Measurements from ENCODE around the gene TLK2. TPM values are rescaled to one million over a fixed set of nuclear protein-coding genes. Genes with fewer than 3 reads are reported as not detected.
"Not testable (repeated sequence)": the region's sequence is repeated elsewhere in the genome, so short reads cannot be mapped to it uniquely, and the experiment has no call there.

The TLK2 gene
- total RNA-seq, 1 experiment from 2014 or later: 29.4 TPM

DNA sequence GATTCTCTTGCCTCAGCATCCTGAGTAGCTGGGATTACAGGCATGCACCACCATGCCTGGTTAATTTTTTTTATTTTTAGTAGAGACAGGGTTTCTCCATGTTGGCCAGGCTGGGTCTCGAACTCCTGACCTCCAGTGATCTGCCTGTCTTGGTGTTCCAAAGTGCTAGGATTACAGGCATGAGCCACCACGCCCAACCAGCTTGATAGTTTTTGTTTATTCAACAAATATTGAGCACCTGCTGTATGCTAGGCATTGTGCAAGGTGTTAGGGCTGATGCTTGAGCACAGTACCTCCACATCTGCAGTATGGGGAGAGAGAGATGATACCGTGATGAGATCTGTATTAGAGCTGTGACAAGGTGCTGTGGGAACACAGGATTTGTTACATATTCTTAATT, 3.9 kb downstream of the TLK2 start:
- DNase-seq (ENCODE audit: low read depth): not testable (repeated sequence)

DNA sequence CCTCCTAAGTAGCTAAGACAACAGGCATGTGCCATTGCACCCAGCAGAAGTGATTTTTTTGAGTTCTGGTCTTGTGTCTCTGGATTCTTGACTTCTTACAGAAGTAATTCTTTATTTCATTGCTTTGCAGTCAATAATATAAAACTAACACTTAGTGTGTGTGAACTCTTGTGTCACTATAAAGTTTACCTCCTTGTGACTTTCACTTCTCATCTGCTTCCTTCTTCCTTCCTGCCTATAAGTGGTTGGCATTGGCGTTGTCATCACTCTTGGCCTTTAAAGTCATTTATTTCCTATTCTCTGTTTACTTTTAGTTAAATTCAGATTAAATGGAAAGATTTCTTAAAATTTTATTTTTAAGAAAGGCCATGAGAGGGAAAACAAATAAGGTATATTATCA, 12.4 kb downstream of the TLK2 start:
- DNase-seq (ENCODE audit: low read depth): not testable (repeated sequence)

DNA sequence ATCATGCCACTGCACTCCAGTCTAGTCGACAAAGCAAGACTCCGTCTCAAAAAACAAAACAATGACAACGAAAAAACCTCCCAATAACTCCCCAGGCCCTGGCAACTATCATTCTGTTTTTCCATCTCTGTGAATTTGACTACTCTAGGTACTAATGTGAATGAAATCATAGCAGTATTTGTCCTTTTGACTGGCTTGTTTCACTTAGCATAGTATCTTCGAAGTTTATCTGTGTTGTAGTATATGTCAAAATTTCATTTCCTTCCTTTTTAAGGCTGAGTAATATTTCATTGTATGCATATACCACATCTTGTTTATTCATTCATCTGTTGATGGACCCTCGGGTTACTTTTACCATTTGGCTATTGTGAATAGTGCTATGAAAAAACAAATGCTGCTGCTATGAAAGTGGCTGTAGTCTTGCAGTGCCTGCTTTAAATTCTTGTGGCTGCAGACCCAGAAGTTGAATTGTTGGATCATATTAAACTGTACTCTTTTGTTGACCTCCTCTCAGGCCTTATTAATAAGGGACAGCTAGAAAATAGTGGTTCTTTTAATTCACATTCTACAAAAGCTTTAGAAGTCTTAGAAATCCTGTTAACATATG, 14.5 kb downstream of the TLK2 start:
- DNase-seq (ENCODE audit: low read depth): not testable (repeated sequence)

DNA sequence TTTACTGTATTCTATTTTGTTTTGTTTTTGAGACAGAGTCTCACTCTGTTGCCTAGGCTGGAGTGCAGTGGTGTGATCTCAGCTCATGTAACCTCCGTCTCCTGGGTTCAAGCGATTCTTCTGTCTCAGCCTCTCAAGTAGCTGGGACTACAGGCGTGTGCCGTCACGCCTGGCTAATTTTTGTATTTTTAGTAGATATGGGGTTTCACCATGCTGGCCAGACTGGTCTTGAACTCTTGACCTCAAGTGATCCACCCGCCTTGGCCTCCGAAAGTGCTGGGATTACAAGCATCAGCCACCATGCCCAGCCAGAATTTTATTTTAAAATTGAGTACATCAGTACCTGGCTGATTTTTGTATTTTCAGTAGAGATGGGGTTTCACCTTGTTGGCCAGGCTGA, 15.4 kb downstream of the TLK2 start:
- not testable (repeated sequence) for DNase-seq (ENCODE audit: low read depth)

DNA sequence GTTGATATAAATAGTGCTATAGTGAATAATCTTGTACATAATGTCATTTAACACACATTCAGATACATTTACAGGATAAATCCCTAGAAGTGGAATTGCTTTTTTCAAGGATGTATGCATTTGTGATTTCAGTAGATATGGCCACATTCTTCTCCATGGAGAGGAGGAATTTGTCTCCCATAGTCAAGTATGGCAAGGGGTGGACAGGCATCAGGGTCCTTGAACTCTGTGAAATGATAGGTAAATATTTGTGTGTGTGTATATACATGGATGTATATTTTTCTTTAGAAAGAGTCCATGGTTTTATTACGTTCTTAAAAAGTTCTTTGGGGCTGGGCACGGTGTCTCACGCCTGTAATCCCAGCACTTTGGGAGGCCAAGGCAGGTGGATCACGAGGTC, 17.7 kb downstream of the TLK2 start:
- DNase-seq (ENCODE audit: low read depth): not testable (repeated sequence)

DNA sequence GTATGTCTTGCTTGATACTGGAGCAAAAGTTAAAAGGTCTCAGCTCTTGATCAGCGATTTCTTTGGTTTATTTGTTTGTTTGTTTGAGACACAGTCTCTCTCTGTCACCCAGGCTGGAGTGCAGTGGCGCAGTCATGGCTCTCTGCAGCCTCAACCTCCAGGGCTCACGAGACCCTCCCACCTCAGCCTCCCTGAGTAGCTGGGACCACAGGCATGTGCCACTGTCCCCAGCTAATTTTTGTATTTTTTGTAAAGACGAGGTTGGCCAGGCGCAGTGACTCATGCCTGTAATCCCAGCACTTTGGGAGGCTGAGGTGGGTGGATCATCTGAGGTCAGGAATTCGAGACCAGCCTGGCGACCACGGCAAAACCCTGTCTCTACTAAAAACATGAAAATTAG, 20.2 kb downstream of the TLK2 start:
- peak; percentile 7 for DNase-seq (ENCODE audit: low read depth)

DNA sequence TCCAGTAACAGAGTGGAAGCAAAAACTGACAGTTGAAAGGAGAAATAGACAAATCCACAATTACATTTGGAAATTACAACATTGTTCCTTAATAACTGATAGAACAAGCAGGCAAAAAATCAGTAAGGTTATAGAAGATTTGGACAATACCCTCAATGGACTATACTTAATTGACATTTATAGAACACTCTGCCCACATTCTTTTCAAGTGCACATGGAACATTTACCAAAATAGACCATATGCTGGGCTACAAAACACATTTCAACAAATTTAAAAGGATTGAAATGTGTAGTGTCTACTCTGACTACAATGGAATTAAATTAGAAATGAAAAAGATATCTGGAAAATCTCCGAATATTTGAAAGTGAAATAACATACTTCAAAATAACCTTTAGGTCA, 21.8 kb downstream of the TLK2 start:
- not testable (repeated sequence) for DNase-seq (ENCODE audit: low read depth)

DNA sequence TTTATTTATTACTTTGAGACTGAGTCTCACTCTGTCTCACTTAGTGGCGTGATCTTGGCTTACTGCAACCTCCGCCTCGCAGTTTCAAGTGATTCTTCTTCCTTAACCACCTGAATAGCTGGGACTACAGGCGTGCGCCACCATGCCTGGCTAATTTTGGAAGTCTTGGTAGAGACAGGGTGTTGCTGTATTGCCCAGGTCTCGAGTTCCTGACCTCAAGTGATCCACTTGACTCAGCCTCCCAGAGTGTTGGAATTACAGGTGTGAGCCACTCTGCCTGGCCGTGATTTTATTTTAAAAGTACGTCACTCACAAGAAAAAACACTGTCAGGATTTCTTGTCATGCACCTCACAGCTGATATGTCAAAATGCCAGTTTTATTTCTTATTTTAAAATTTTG, 26.2 kb downstream of the TLK2 start:
- DNase-seq (ENCODE audit: low read depth): not testable (repeated sequence)

DNA sequence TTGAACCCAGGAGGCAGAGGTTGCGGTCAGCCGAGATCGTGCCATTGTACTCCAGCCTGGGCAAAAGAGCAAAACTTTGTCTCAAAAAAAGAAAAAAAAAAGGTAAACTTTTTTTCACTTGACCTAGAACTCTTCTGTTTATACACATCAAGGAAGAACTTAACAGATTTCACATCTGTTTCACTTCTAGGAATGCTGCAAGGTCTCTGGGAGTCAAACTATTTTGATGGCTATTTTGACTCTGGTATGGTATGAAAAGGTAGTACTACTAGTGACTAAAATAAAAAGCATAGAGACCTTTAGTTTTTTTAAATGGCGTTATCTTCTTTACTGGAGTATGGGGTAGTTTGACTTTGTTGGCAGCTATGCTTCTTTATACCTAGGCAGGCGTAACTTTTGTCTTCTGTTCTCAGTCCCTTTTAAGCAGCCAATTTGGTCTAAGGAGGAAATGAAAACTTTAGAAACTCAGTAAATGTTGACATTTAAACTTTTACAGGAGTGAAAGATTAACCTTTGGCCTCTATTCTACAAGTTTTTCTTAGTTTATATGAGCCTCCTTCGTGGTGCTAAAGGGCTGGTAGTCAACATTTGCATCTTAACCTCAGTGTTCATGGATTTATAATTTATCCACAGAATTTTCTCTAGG, 28.7 kb downstream of the TLK2 start:
- DNase-seq (ENCODE audit: low read depth): not testable (repeated sequence)

DNA sequence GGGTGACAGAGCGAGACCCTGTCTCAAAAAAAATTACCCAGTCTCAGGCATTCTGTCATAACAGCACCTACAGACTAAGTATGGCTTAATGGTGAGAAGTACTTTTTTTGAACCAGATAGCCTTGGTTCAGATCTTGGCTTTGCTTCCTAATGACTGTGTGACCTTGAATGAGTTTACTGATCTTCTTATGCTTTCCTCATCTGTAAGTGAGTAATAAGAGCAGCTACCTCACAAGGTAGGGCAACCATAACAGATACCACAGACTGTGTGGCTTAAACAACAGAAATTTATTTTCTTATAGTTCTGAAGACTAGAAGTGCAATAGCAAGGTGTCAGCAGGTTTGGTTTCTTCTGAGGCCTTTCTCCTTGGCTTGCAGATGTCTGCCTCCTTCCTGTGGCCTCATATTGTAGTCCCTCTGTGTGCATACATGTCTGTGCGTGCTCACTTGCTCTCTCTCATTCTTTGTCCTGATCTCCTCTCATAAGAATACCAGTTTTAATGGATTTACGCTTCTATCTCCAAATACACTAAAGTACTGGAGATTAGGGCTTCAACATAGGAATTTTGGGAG, 31.7 kb downstream of the TLK2 start:
- not testable (repeated sequence) for DNase-seq (ENCODE audit: low read depth)

DNA sequence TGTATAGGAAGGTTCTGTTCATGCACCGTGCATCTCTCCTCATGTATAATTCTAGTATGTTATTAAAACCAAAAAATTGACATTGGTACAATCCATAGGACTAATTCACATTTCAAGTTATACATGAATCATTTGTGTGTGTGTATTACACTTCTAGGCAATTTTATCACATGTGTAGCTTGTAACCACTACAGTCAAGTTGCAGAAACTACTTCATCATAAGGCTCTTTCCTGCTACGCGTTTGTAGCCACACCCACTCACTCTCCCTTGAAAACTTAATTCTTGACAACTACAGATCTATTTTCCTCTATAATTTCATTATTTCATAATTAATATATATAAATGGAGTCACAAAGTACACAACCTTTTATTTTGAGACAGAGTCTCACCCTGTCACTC, 32.4 kb downstream of the TLK2 start:
- DNase-seq (ENCODE audit: low read depth): not testable (repeated sequence)

DNA sequence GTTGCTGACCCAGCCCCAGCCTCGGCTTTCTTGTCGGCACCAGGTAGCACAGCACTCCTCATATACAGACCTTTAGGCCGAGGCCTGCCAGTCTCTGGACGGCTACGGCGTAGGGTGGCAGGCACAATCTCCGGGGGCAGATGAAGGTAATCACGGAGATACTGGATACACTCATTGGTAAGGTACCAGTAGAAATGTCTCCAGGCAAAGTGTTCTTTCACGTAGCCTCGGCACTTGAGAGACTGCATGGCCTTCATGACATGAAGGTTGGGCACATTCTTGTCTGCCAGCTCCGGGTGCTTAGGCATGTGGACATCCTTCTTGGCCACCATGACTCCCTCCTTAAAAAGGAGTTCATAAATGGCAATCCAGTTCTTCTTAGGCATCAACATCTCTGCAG, 37.8 kb downstream of the TLK2 start:
- not testable (repeated sequence) for DNase-seq (ENCODE audit: low read depth)

DNA sequence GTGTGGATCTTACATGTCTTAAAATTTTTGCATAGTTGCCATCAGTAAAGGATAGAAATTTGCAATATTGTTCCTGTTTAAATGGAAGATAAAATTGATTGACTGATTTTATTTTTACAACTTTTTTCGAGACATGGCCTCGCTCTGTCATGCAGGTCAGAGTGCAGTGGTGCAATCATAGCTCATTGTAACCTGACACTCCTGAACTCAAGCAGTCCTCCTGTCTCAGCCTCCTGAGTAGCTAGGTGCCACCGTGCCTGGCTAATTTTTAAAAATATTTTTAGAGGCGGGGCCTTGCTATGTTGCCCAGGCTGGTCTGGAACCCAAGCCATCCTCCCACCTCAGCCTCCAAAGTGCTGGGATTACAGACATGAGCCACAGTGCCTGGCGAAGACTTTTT, 42.7 kb downstream of the TLK2 start:
- not testable (repeated sequence) for DNase-seq (ENCODE audit: low read depth)

DNA sequence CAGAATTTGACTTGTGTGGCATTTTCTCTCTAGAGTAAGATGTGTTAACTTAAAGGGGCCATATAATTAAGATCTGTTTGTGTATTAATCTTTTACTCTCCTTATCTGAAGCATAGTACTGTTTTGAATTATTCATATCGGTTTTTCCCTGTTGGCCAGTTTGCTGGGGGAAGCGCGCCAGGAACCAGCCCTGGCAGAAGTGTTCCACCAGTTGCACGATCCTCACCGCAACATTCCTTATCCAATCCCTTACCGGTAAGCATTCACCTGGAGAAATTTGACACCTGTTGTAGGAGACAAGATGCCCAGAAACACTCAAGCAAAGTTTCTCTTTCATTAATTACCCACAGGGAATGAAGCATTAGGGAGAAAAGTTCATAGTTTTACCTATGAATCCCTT, 45.5 kb downstream of the TLK2 start:
- not testable (repeated sequence) for DNase-seq (ENCODE audit: low read depth)

DNA sequence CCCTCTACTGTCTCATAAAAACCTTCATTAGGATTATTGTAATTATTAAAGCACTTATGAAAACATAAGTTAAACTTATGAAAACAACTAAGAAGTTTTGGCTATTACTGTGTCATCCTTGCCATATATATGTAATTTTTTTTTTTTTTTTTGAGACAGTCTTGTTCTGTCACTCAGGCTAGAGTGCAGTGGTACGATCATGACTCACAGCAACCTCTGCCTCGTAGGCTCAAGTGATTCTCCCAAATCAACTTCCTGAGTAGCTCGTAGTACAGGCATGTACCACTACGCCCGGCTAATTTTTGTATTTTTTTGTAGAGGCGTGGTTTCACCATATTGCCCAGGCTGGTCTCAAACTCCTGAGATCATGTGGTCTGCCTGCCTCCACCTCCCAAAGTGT, 46.7 kb downstream of the TLK2 start:
- DNase-seq (ENCODE audit: low read depth): peak; percentile 51

DNA sequence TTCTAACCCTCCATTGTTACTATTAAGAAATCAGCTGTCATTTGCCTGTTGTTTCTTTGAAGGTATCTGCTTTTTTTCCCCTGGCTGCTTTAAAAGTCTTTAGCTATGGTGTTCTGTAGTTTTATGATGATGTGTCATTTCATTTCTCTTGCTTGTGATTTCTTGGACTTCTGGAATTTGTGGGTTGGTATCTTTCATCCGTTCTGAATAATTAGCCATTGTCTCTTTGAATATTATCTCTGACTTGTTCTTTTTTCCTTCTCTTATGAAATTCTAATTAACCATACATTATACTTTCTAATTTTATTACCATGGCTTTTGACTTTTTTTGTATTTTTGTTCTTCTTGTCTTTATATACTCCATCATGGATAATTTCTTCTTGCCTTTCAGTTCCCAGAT, 52.3 kb downstream of the TLK2 start:
- not testable (repeated sequence) for DNase-seq (ENCODE audit: low read depth)

DNA sequence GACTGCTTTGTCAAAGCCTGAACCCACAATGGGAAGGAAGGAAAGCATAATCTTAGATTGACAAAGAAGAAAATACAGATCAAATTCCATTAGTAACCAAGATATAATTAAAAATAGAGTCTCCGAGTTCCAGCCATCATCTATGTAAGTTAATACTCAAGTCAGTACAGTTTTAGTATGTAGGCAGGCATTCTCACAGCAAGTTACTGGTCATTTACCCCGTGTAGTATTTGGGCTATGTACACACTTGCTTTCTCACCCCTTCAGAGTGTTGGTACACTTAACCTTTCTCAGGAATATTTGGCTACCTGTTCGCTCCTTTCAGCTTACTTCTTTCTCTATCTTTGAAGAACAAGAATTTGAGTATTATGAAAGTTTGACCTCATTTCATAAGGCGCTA, 57.9 kb downstream of the TLK2 start:
- DNase-seq (ENCODE audit: low read depth): not testable (repeated sequence)

DNA sequence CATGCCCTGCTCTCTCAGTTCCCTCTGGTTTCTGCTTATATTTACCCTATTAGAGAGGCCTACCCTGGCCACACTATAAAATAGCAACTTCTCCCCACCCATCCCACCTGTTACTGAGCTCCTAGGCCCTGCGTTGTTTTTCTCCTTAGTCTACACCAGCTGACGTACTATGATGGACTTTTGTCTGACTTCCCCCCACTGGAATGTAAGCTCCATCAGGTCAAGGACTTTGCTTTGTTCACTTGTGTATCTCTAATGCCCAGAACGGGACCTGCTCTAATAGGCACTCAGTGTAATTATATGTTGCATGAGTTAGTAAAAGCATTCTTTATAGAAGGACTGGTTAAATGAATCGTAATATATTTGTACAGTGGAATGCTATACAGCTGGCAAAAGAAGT, 62.4 kb downstream of the TLK2 start:
- DNase-seq (ENCODE audit: low read depth): not testable (repeated sequence)

DNA sequence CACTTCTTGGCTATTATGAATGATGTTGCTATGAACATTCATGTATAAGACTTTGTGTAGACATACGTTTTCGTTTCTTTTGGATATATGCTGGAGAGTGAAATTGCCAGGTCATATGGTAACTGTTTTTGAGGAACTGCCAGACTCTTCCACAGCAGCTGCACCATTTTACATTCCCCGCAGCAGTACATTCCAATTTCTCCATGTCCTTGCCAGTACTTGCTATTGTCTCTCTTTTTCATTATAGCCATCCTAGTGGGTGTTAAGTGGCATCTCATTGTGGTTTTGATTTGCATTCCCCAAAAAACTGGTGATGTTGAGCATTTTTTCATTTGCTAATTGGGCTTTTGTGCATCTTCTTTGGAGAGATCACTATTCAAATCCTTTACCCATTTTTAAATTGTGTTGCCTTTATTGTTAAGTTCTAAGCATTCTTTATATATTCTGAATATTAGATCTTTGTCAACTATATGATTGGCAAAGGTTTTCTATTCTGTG, 64.7 kb downstream of the TLK2 start:
- DNase-seq (ENCODE audit: low read depth): not testable (repeated sequence)

DNA sequence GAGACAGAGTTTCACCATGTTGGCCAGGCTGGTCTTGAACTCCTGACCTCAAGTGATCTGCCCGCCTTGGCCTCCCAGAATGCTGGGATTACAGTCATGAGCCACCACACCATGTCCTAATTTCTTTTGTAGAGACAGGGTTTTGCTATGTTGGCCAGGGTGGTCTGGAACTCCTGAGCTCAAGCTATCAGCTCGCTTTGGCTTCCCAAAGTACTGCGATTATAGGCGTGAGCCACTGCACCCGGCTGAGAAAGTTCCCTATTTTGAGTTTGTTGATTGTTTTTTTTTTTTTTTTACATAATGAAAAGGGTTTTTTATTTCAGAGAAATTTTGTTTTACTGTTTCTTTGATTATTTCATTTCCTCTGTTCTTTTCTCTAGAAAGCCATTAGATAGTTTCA, 67.4 kb downstream of the TLK2 start:
- not testable (repeated sequence) for DNase-seq (ENCODE audit: low read depth)

DNA sequence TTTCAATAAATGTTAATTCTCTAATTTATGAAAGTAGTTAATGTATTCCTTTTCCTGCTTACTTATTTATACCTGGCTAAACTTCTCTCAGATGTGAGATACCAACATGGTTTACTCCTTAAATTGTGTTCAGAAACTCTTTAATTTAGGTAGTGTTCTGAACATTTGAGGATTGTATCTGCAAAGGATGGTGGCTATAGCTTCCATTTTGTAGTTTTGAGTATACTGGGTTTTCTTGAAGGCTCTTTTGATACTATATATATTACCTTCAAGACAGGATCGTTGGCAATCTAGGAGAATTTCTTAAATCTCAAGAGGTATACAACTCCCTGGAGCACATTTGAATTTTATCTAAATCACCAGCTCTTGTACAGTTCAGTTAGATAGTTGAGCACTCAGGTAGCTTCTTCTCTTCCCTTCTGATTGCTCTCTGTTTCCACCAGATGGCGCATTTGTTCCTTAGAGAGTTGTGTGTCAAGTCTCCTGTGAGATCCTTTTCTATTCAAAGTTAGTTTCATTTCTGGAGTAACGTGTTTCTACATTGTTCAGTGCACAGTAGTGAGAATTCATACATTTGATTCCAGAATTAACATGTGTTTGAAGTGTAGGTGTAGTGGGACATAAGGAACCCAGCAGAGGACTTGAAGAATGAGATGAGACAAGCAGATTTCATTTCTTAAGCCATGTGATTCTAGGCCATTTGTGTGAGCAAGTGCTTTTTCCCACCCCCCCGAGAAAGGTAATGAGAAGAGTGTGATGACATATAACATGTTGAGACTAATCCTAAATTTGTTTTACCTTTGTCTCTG, 74.4 kb downstream of the TLK2 start:
- peak; percentile 66 for DNase-seq (ENCODE audit: low read depth)

DNA sequence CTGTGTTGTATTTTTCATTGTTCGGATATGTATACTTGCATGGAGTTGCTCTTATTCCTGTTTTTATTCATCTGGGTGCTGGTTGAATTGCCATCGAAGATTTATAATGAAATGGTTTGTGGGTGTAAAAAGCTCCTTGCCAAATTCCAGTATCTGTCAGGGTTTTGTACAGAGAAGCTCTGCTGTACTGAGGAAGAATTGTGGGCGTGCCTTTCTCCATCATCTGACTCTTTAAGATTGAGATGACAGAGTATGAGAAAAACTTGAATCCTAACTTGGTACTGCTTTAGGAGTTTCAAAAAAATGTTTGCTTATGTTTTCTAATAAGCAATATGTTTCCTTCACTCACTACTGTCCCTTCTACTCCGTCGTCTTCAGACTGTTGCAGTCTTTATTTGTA, 78.9 kb downstream of the TLK2 start:
- not testable (repeated sequence) for DNase-seq (ENCODE audit: low read depth)

Measured in HT1080 (cell line).